Fibroblast of lung (primary cell): ENCODE data around the gene MORN1. TPM values are rescaled to one million over a fixed set of nuclear protein-coding genes. Genes with fewer than 3 reads are reported as not detected.

ENCODE experiments used
- DNase-seq, 2 donors: peaks; one replicate each; pipeline versions ENCODE4 v3.0.0 to v3.0.0-alpha.2; 2010; ENCODE audit warnings: low read depth in 2 of 2
- H2AFZ ChIP-seq: 2 replicates; pipeline ENCODE4 v1.5.1; 2012; ENCODE audit warnings: low read length, control low read depth, inconsistent platforms
- H3K27ac ChIP-seq: 2 replicates; pipeline ENCODE4 v1.5.1; 2011; ENCODE audit warnings: low read length, control low read depth; ENCODE audit not compliant: insufficient read depth
- H3K27me3 ChIP-seq: 2 replicates; pipeline ENCODE4 v1.5.1; 2011; ENCODE audit warnings: mild to moderate bottlenecking, low read length; ENCODE audit not compliant: control insufficient read depth, insufficient read depth
- H3K36me3 ChIP-seq: 2 replicates; pipeline ENCODE4 v1.5.1; 2011; ENCODE audit warnings: low read length; ENCODE audit not compliant: control insufficient read depth, insufficient read depth
- H3K4me1 ChIP-seq: 2 replicates; pipeline ENCODE4 v1.5.1; 2011; ENCODE audit warnings: low read length; ENCODE audit not compliant: control insufficient read depth, insufficient read depth; ENCODE audit errors: extremely low read depth
- H3K4me2 ChIP-seq: 2 replicates; pipeline ENCODE4 v1.5.1; 2011; ENCODE audit warnings: low read length, control low read depth; ENCODE audit not compliant: insufficient read depth; ENCODE audit errors: extremely low read depth
- H3K4me3 ChIP-seq, 4 experiments: fragments of 200-600 bp in 1 of 4; sonication (generic) in 1 of 4; replicated peaks in 1 of 4; 2 replicates each; pipeline ENCODE4 v1.5.1; 2011 to 2016; ENCODE audit warnings: low read length in 4 of 4, low read depth in 3 of 4, mild to moderate bottlenecking in 3 of 4, control low read depth in 2 of 4, inconsistent platforms in 1 of 4, mixed read lengths in 1 of 4; ENCODE audit not compliant: insufficient read depth in 1 of 4; ENCODE audit errors: control extremely low read depth in 1 of 4
- H3K79me2 ChIP-seq: 2 replicates; pipeline ENCODE4 v1.5.1; 2012; ENCODE audit warnings: mild to moderate bottlenecking, low read length, inconsistent platforms; ENCODE audit not compliant: control insufficient read depth, insufficient read depth
- H3K9ac ChIP-seq: 2 replicates; pipeline ENCODE4 v1.5.1; 2011; ENCODE audit warnings: mild to moderate bottlenecking, low read length, control low read depth; ENCODE audit not compliant: insufficient read depth
- H3K9me3 ChIP-seq: 2 replicates; pipeline ENCODE4 v1.5.1; 2012; ENCODE audit warnings: low read depth, low read length; ENCODE audit not compliant: control insufficient read depth, insufficient read depth
- H4K20me1 ChIP-seq: 2 replicates; pipeline ENCODE4 v1.5.1; 2011; ENCODE audit warnings: low read length; ENCODE audit not compliant: control insufficient read depth, insufficient read depth; ENCODE audit errors: extremely low read depth
- CTCF ChIP-seq, 2 donors: IDR thresholded peaks in 1 of 2; conservative IDR thresholded peaks in 1 of 2; 1 replicate in 1 of 2; 2 replicates in 1 of 2; pipeline ENCODE4 v1.5.1; 2011 to 2012; ENCODE audit warnings: low read length in 2 of 2, control low read depth in 1 of 2, inconsistent platforms in 1 of 2, low read depth in 1 of 2, mild to moderate bottlenecking in 1 of 2
- EZH2 ChIP-seq: IDR thresholded peaks from 2 replicates; pipeline ENCODE4 v1.5.1; 2012; ENCODE audit warnings: low read length, control low read depth, mild to moderate bottlenecking; ENCODE audit errors: missing control alignments
- polyA plus RNA-seq, 2 donors: library from polyadenylated mRNA; depleted of rRNA in 1 of 2; stranded (reverse) in 1 of 2; unstranded in 1 of 2; fragments of >200 nt; gene quantifications; 2 replicates each; pipeline ENCODE4 v1.2.1, GENCODE V29; 2011 to 2012; ENCODE audit warnings: missing spikeins in 1 of 2
- total RNA-seq: library from RNA; depleted of rRNA; stranded (reverse); fragments of >200 nt; gene quantifications from 2 replicates; pipeline ENCODE4 v1.2.1, GENCODE V29; 2014

The MORN1 gene
- total and polyA plus RNA-seq, 2 donors (not counting 1 experiment from before 2014, with no cell fraction given): 3.5 to 10.6 TPM

DNA sequence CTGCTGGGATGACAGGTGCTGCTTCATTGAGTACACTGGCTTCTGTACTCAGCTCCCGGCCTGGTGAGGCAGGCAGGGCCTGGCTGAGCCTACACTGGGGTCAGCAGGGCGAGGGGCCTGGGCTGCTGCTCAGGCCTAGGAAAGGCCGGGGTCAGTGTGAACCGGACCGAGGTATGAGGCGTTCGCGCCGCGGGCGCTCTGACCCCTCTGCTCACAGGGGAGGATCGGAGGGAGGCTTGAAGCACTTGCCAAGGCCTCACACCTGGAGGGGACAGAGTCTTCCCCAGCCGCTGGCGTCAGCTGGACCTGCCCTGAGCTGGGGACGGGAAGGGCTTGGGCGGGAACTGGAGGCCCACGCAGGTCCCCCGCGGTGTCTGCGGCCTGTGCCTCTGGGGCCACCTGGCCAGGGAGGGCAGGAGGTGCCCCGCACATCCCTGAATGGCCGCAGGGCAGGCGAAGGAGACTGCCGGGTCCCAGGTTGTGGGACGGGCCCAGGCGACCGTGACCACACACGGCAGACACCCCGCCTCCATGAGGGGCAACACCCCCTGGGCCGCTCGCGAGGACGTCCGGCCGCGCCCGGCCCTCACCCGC is 20.5 kb upstream of the MORN1 start:
- peak in 1 of 2 donors; percentile 17 for DNase-seq
- Histone ChIP-seq H3K9ac (peak overlapping the region; percentile 90), H3K4me2 (peak overlapping the region; percentile 75), H3K4me3 (peak overlapping the region; percentile 67 to 83 (median 82)), H2AFZ (peak overlapping the region; percentile 65), H3K27me3 (no peaks in the 10 kb centered on the region), H4K20me1 (no peaks in the 10 kb centered on the region), H3K79me2 (peaks cover 5% of the 10 kb centered on the region), H3K4me1 (peaks cover 6% of the 10 kb centered on the region), H3K27ac (peak overlapping the region; percentile 90), H3K9me3 (no peaks in the 10 kb centered on the region), H3K36me3 (peaks cover 9% of the 10 kb centered on the region)
- TF ChIP-seq CTCF (conservative IDR thresholded peaks at IDR 0.05 in 1 of 2, IDR thresholded peaks at IDR 0.05 in 1 of 2; ENCODE audit: low read depth in 1 of 2, low read length in 2 of 2) (no peak), EZH2 (no peak)

DNA sequence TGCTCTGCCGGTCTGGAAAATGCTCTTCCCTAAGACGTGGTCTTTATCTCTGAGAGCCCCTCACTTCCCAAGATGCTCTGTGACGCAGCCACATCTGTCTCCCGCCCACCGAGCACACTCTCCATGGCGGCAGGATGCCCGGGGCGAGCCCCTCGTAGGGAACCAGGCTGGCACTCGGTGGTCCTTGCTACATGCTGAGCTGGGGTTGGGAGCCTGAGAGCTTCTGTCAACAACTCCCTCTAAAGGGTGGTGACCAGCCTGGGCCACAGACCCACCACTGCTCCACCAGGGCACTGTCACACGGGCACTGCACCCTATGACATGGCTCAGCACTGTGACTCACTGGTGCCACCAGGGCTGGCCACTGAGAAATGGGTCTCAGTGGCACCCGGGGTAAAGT is 18.4 kb upstream of the MORN1 start:
- H3K36me3 ChIP-seq: peaks cover 20% of the 10 kb centered on the region
- no peak for DNase-seq
- no peak overlapping the region for H3K4me3 ChIP-seq
- H3K4me1 ChIP-seq: peaks cover 6% of the 10 kb centered on the region
- H3K27ac ChIP-seq: no peak overlapping the region
- no peak overlapping the region for H2AFZ ChIP-seq
- H3K27me3 ChIP-seq: no peaks in the 10 kb centered on the region
- TF ChIP-seq CTCF (conservative IDR thresholded peaks at IDR 0.05 in 1 of 2, IDR thresholded peaks at IDR 0.05 in 1 of 2; ENCODE audit: low read depth in 1 of 2, low read length in 2 of 2): no peak
- TF ChIP-seq EZH2: no peak
- no peak overlapping the region for H3K9ac ChIP-seq
- peaks cover 5% of the 10 kb centered on the region for H3K79me2 ChIP-seq
- H3K9me3 ChIP-seq: no peaks in the 10 kb centered on the region
- no peaks in the 10 kb centered on the region for H4K20me1 ChIP-seq
- no peak overlapping the region for H3K4me2 ChIP-seq

DNA sequence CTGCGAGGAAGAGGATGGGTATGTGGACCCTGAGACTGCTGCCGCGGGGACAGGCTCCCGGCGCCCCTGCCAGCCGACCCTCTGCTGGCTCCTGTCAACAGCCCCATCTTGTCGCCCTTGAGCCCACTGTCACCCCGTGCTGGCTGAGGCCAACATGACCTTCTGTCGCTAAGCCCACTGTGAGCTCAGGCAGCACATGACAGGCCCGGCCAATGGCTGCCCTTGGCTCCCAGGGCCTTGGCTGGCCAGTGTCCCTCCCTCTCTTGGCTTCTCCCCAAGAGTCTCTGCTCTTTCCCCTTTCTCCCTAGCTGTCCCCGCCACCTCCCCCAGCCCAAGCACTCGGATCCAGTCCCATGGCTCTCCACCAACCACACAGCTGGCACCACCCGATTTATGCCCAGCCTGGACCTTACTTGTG is 17.5 kb upstream of the MORN1 start:
- Histone ChIP-seq H3K9me3 (no peaks in the 10 kb centered on the region), H3K36me3 (peaks cover 29% of the 10 kb centered on the region), H3K4me1 (peaks cover 6% of the 10 kb centered on the region), H3K27me3 (no peaks in the 10 kb centered on the region), H3K27ac (no peak overlapping the region), H3K4me2 (no peak overlapping the region), H4K20me1 (no peaks in the 10 kb centered on the region), H3K4me3 (no peak overlapping the region), H3K9ac (no peak overlapping the region), H2AFZ (no peak overlapping the region), H3K79me2 (peaks cover 5% of the 10 kb centered on the region)
- no peak for DNase-seq
- TF ChIP-seq CTCF (conservative IDR thresholded peaks at IDR 0.05 in 1 of 2, IDR thresholded peaks at IDR 0.05 in 1 of 2; ENCODE audit: low read depth in 1 of 2, low read length in 2 of 2) (no peak), EZH2 (no peak)
